NCI-H2029 (cell line): Measurements from ENCODE around the gene GABRG3.

Experiments used
- DNase-seq: peaks from one replicate; lab custom pipeline; 2025; lab: John Stamatoyannopoulos, UW

GABRG3 gene

DNA sequence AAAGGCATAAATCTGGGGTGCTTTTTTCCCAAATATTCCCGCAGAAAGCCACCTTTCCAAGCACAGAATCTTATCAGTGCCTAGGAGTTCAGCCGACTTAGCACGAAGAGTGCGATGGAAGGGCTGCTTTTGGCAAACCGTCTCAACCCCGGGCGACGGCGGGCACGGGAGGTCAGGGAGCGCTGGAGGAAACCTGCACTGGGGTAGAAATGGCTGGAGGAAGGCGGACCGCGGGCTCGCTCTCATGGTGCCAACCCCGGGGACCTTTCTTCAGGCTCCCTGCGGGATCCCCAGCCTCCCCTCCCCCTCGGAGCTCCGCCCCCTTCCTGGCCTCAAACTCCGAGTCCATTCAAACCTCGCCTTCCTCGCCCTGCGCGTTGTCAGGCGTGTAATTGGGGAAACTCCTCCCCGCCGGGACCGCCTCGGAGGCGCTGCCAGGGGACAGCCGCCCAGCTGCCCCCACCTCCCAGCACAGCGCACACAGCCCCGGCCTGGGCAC is at the start of gene GABRG3:
TSS of gene GABRG3 (plus strand) at position 470 of the 499 bp plus-strand sequence.
- DNase-seq: no peak

DNA sequence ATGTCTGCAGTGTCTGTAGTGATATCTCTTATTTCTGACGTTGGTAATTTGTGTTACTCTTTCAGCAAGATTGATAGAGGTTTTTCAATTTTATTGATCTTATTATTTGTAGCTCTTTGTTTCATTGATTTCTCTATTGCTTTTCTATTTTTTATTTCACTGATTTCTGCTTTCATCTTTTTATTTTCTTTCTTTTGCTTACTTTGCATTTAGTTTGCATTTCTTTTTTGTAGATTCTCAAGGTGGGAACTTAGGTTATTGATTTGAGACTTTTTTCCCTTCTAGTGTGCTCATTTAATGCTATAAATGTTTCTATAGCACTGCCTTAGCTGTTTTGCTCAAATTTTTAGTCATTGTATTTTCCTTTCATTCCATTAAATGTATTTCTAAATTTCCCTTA is 49.5 kb upstream of the GABRG3 start:
- no peak for DNase-seq

DNA sequence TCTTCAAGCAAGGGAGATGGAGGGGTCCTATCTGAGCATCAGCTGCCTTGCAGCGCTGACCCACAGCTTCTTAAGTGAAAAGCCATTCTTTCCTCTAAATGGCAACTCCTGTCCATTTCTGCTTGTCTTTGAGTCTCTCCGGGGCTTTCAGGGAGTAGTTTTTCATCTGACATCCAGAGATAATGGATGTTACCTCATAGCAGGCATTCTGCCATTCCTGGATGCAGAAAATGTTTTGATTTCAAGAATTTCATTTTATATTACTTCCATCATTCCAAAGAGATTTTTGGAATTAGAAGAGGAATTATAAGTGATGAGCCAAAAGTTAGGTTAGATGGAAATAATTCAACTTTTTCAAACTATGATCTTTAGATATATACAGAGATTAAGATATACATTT is 44.9 kb upstream of the GABRG3 start:
- no peak for DNase-seq

DNA sequence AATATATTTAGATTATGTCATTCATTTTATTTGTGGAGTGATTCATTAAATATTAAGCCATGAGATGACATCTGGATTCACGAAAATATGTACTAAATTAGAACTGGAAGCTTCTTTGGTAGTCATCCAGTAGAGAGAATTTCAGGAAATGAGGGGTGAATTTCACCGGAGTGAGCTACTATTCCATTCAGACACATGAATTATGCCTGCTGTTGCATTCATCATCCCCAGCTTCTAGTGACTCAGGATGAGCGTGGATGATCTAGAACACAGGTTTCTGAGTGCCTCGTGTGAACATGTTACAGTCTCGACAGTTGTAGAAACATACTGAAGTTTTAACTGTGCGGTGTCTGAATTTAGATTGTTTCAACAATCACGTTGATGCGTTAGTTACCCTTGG is 42.9 kb upstream of the GABRG3 start:
- DNase-seq: no peak

DNA sequence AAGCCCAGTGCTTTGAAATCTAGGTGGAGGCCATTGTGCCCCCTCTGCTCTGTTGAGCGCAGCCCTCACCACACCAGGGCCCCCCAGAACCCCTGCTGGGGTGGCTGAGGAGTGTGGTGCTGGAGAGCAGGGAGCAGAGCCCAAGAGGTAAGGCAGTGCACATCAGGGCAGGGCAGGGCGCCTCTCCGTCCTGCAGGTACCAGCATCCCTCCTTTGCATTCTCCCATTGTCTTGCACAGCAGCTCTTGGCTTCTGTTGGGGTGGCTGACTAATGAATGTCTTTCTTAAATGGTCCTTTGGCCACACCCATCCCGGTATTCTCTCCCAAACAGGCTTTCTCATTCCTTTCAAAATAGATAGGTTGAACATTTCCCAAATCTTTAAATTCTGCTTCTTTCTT is 41.4 kb upstream of the GABRG3 start:
- DNase-seq: no peak

DNA sequence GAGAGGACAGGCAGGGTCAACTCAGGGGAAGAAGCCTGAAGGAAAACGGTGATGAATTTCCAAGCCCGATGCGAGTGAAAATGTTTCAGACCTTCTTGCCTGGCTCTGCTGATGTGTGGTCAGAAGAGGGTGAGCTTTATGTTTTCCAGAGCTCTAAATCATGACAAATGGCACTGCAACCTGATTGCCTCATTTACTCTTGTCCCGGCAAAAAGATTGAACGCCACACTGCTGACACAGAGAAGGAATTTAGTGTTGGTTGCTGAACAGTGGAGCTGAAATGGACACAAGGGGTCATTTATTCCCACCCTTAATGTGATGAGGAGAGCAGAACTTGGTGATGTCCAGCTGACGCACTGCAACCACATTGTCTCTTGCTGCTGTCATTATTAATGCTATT is 36.1 kb upstream of the GABRG3 start:
- no peak for DNase-seq

DNA sequence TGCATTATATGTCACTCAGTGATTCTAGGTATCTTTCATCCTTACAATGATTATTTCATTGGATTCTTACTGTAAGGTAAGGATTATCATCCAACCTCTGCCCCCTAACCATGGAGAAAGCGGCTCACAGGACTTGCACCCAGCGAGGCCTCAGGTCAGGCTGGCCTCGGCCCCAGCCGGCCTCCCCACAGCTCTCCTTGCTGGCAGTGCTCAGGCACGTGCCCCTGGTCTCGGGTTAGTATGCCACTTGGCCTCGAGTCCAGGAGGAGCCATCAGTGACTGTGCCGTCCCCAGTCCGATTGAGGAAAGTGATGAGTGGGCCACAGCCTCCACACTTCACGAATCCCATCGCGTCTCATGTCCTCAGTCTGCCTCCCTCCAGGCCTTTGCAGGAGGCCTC is 35.7 kb upstream of the GABRG3 start:
- no peak for DNase-seq

DNA sequence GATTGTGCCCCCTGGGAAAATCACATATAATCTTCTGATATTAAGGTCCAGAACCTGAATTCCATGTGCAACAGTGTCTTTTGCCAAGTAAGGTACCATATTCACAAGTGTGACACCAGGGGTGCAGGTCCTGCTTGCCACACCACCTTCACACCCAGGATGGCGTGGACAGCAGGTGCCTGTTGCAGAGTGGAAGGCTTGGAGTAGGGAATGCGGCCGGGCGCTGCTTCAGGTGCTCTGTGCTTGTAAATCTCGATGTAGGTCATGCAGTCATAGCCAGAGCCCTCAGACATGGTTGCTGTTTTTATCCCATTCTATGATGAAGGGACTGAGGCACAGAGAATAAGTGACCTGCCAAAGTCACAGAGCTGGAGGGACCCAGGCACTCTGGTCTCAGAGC is 34.5 kb upstream of the GABRG3 start:
- DNase-seq: no peak

DNA sequence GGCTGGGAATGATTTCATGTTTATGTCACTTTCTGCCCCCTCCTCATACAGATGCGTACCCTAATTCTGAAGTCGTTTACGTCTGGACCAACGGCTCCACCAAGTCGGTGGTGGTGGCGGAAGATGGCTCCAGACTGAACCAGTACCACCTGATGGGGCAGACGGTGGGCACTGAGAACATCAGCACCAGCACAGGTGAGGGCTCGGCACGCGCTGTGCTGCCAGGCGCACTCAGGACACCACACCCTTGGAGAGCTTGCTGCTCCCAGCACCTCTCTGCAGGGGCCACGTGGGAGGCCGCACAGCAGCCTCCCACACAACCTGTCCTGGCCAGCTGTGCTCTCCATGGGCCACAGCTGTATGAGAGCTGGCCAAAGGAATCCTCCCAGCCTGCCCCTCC is 33.8 kb upstream of the GABRG3 start:
- DNase-seq: no peak

DNA sequence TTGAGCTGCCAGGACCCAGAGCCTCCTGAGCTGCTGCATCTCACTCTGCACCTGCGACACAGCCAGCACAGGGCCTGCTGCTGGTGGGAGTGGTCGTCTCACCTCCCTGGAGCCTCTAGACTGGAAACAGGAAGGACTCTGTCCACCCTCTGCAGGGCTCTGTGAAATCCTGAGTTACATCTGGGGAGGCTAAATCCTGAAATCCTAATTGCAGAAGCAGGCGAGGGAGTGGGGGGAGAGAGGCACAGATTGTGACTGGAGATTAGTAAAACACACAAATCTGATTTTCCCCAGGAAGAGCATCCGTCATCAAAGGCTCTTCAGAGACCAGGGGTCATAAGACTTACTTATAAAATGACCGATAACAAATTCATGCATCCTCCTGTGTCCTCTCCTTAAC is 31.6 kb upstream of the GABRG3 start:
- DNase-seq: no peak

DNA sequence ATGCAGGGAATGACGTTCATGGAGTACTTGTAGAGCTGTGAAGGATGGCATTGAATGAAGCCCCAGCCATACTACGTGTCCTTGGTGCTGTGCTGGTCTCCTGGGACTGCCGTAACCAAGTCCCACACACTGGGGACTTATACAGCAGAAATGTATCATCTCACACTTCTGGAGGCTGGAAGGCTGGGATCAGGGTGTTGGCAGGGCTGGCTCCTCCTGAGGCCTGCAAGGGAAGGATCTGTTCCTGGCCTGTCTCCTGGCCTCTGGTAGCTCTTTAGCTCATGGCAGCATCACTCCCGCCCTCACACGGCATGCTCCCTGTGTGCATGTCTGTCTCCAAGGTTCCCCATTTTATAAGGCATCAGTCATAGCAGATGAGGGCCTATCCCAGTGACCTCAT is 29.5 kb upstream of the GABRG3 start:
- DNase-seq: no peak

DNA sequence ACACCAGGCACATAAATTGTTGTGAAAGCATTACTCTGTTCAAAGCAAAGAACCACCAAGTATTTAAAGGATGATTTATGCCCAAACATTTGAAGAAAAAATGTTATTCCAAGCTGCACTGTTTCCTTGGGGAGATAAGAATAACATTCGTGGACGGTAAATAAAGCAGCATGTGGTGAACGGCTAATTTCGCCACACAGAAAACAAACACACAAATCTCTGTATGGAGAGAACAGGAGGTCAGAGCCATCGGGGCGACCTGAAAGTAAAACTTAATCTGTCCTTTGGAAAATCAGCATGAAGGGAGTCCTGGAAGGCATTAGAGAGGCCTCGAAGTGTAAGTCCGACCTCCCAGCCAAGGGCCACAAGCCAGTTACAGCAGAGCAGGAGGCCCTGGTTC is 27.1 kb upstream of the GABRG3 start:
- no peak for DNase-seq

DNA sequence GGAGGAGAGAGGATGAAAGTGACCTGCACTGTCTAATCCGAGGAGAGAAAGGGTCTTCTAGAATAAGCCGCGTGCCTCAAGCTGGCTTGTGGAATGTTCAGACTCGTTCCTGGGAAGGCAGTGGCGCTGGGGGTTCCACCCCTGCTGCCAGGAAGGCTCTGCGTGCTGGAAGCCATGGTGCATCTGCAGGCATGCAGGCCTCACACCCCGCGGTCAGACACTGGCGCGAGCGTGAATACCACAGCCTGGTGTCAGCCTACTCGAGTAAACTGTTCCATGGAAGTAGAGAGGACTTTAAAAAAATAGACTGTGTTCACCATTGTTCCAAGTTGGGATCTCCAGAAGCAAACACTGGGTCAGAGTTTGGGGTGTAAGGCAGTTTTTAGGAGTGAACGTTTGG is 25.9 kb upstream of the GABRG3 start:
- DNase-seq: no peak

DNA sequence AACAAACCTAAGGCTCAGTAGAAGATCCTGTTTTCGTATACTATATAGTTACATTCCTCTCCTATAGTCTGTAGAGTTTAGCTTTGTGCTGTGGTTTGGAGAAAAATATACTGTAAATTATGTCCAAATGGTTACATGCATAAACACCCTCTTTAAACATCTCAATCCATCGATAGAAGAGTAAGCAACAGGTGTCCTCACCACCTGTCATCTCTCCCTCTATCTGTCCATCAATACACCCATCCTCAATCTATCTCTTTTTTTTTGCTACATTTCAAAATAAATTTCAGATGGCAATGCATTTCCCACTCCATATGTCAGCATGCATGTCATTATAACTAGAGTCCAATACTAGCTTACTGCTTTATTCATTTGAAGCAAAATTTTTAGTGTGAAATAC is 21.0 kb upstream of the GABRG3 start:
- DNase-seq: no peak

DNA sequence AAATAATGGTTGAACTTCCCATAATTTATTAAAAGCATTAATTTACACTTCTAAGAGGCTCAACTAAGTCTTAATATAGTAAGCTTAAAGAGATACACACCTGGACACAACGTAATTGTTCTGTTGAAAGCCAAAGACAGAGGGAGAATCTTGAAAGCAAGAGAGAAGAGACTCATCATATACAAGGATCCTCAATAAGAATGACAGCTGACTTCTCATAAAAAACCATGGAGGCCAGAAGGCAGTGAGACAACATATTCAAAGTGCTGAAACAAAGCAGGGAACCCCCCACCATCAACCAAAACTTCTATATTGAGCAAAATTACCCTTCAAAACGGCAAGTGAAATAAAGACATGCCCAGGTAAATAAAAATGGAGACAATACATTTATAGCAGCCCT is 16.6 kb upstream of the GABRG3 start:
- DNase-seq: no peak

DNA sequence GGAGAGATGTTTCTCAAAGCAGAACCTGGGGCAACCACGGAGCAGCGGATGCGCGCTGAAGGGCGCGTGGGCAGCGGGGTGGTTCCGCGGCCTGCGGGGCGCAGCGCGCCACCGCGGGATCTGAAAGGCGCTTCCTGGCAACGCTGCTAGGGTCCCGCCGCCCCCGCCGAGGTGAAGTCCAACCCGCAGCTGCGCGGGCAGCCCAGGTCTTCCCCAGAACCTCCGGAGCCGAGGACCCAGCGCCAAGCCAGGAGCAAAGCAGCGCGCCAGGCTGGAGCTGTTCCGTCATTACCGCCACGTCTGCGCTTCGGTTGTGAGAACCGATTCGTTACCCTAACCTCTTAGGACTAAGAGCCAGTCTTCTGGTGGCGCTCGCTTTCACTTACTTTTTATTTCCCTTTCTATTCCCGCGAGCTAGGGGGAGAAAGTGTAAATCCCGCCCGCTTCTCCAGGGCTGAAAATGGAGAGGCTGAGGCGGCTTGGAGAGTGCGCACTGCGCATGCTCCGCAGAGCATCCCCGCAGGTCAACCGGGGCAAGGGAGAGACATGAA is 3.2 kb upstream of the GABRG3 start:
- no peak for DNase-seq

DNA sequence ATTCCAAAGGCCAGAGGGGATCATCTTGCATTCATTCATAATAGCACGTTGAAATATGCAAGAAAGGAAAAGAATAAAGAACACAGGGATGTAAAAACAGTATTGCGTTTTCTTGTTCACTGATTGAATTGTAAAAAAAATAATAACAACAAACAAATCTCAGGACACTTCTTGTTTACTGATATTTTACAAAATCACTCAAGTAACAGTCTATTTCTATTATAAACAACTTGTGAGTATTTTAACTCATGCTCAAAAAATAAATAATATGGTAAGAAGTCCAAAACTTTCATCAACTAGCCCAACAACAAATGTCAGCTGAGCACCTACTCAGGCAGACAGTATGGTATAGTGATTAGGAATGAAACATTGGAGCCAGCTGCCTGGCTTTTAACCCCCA is 2.2 kb upstream of the GABRG3 start:
- no peak for DNase-seq

DNA sequence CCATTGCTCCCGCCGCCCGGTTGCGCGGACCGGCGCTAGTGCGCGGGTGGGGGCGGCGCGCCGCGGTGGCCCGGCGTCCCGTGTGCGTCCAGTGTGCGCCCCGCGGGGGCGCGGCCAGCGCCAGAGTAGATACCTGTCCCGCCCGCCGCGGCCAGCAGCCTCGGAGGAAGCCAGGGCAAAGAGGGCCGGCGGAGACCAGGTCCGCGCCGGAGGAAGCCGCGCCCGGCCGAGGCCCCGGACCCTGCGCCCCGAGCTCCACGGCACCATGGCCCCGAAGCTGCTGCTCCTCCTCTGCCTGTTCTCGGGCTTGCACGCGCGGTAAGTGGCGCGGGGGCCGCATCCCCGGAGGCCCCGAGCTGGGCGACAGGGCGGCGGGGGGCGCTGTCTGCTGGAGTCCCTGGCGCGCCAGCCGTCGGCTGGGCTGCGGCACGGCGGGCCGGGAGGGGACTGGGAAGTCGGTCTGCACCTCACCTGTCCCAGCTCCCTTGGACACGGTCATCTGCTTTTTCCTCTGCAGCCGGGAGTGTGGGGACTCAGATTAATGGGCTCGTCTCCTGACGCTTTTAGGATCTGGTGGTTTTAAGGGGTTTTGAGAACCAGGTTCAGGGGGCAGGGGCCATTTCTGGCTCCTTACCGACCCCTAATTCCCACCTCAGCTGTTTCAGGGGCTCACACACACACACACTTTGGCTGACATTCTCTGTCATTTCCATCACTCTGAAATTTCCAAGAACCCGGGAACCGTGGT is 464 bp downstream of the GABRG3 start:
- DNase-seq: no peak

DNA sequence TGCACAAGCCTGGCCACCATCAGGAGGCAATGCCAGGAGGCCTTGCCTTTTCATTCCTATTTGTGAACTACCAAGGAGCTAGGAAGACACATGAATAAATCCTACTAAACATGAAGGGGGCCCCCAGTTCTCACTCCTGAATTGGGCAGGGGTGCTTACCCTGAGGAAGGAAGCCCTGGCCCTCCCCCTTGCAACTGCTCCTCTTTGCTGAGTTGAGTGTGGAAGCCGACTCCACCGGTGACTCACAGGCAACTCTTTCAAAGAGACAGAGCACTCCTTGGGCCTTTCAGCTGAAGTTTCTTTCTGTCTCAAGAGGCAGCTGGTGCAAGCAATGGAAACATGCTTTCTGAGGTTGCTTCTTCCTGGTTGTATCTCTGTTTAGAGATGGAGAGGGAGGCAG is 1.7 kb downstream of the GABRG3 start:
- no peak for DNase-seq

DNA sequence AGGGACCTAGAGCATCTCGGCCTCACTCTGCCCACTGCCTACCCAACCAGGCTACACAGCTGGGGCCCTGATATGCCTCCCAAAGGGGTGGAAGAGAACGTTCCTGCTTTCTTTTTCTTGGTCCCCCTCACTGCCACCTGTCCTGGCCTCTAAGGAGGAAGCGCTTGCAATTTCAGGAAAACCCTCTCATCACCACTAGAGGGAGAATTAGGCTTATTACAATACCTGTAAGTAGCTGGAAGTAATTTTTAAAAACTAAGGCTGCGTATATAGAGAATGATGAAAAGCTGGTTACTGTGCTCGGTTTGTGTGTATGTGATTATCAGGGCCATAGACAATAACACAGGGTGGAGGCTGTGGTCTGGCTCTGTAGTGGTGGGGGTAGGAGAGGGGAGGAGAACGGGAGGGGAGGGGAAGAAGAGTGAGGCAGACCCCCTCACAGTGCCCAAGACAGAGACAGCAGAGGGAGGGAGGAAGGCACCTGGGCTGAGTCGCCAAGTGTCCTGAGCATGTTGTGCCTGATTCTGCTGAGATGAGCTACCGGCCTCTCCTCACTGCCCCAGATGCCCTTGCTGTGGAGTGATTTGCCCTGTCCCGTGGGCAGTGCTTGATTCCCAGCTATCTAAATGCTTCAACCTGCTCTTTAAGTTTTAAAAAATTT is 3.3 kb downstream of the GABRG3 start:
- DNase-seq: no peak

DNA sequence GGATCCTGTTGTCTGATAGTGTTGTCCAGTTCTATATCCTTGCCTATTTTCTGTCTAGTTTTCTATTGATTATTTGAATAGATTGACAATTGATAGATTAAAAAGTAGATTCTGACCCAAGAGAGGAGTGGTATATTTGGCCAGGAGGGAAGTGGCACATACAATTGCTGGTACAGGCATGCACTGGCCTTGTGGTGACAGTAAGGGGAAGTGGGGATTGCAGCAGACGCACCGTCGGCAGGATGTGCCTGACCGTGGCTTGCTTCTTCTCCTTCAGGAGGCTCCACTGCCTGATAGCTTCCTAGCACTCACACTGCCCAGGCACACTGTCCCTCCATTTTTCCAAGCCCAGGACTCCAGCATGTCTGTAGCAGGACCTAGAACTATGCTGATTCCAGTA is 10.5 kb downstream of the GABRG3 start:
- DNase-seq: no peak

DNA sequence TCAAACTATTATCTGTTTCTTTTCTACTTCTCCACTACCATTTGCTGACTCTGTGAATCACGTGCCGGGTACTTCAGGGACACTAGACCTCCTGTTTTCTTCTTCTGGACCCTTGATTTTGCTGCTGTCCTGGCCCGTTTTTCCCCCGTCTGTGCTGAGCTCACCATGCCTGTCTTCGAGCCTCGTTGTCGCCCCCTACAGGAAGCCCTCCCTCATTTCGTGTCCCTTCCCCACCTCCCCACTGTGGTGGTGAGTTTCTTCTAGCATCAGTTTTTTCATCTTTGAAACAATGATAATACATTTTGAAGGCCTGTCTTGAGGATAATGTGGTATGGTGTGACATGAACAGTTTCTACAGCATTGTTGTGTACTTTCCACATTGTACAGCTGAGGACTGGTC is 12.8 kb downstream of the GABRG3 start:
- DNase-seq: no peak

DNA sequence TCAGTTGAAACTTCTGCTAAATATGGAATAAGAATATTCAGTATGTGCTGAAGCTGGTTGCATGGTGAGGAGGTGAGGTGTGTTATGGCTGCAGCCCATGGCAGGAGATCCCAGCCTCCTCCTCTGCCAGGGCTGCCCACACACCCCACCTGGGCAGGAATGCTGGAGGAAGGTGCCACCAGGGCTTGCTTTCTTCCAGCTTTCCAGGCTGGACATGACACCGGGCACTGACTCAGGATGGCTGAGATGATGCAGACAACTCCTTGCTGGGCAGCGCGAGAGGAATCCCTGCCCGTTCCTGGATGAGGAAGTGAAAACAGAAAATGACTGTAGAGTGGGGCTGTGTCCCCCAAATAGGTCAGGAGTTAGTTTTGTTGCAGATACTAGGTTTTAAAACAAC is 14.1 kb downstream of the GABRG3 start:
- DNase-seq: no peak

DNA sequence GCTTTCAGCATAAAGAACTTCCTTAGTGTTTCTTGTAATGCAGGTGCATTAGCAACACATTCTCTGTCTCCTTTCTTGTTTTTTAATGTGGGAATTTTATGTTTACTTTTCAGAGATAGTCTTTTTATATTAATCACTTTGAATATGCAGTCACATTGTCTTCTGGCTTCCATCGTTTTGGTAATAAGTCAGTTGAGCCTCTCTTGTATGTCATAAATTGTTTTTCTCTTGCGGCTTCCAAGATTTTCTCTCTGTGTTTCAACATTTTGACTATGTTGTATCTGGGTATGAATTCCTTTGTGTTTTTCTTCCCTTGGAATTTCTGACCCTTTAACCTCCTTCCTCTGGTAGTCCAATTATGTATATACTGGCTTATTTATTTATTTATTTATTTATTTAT is 25.3 kb downstream of the GABRG3 start:
- DNase-seq: no peak
